Skeletal muscle satellite cell (primary cell): ENCODE data around the gene DAB2.

Source experiments
- H3K27me3 ChIP-seq: 2 replicates; pipeline ENCODE4 v1.7.0; 2013; ENCODE audit warnings: low read length; ENCODE audit not compliant: control insufficient read depth, insufficient read depth
- H3K36me3 ChIP-seq: 2 replicates; pipeline ENCODE4 v1.7.0; 2013; ENCODE audit warnings: mild to moderate bottlenecking, control low read depth, low read length; ENCODE audit not compliant: insufficient read depth
- H3K4me1 ChIP-seq: 2 replicates; pipeline ENCODE4 v1.7.0; 2013; ENCODE audit warnings: low read length; ENCODE audit not compliant: control insufficient read depth, insufficient read depth
- H3K4me2 ChIP-seq: 2 replicates; pipeline ENCODE4 v1.7.0; 2013; ENCODE audit warnings: mild to moderate bottlenecking, low read length
- H3K4me3 ChIP-seq: 2 replicates; pipeline ENCODE4 v1.7.0; 2013; ENCODE audit warnings: low read length
- H3K9ac ChIP-seq: 2 replicates; pipeline ENCODE4 v1.7.0; 2013; ENCODE audit warnings: mild to moderate bottlenecking, low read depth, low read length, moderate library complexity
- H3K9me3 ChIP-seq: replicated peaks from 2 replicates; pipeline ENCODE4 v1.7.0; 2013; ENCODE audit warnings: mild to moderate bottlenecking, control low read depth, low read length

DAB2 gene

DNA sequence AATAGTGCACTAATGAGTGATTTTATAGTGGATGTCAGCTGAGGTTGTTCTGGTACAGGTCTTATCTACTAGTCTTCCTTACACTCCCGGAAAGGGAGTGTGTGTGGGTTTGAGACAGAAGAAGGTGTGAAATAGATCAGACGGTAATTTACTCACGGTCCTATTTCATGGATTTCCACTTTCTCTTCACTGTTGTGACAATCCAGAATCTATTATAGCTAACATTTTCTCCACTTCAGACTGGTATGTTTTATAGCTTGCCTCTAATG lies 53.5 kb downstream of the DAB2 start:
- no peak overlapping the region for H3K4me2 ChIP-seq
- no peaks in the 10 kb centered on the region for H3K9me3 ChIP-seq
- peaks cover 57% of the 10 kb centered on the region for H3K36me3 ChIP-seq
- H3K27me3 ChIP-seq, result no peaks in the 10 kb centered on the region
- no peak overlapping the region for H3K9ac ChIP-seq
- no peaks in the 10 kb centered on the region for H3K4me1 ChIP-seq
- H3K4me3 ChIP-seq, result no peak overlapping the region

DNA sequence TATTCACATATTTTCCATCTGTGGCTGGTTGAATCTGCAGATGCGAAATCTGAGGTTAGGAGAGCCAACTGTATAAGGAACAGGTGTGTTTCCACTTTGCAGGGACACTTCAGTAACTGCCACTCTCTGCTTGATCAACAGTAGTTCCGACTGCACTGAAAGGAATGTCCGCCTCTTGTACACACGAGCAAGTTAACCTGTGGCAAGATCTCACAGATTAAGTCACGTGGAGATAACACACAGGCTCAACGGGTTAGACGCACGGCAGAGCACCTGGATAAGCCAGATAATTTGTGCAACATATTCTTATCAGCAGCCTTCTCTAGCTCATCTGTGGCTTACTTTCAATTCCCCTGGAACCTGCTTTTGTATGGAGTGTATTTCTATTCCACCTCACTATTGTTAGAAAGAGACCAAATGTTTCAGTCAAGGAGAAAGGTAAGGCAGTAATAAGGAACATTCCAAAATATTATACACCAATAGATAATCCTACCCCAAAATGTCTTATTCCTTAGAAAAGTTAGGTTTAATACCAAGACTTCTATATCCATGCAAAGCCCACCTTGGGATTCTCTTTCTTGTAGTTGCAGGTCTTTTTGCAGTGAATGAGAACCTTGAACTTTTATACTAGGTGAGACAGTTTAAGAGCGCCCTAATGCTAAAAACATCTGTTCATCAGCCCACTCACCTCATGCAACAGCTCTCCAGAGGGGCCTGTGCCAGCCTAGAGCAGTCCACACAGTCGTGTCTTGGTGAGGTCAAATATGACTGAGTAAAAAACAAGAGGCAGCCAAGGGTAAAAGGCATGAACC lies 54.0 kb downstream of the DAB2 start:
- Histone ChIP-seq H3K9me3 (no peaks in the 10 kb centered on the region), H3K4me3 (no peak overlapping the region), H3K9ac (no peak overlapping the region), H3K36me3 (peaks cover 53% of the 10 kb centered on the region), H3K4me2 (no peak overlapping the region), H3K4me1 (no peaks in the 10 kb centered on the region), H3K27me3 (no peaks in the 10 kb centered on the region)

DNA sequence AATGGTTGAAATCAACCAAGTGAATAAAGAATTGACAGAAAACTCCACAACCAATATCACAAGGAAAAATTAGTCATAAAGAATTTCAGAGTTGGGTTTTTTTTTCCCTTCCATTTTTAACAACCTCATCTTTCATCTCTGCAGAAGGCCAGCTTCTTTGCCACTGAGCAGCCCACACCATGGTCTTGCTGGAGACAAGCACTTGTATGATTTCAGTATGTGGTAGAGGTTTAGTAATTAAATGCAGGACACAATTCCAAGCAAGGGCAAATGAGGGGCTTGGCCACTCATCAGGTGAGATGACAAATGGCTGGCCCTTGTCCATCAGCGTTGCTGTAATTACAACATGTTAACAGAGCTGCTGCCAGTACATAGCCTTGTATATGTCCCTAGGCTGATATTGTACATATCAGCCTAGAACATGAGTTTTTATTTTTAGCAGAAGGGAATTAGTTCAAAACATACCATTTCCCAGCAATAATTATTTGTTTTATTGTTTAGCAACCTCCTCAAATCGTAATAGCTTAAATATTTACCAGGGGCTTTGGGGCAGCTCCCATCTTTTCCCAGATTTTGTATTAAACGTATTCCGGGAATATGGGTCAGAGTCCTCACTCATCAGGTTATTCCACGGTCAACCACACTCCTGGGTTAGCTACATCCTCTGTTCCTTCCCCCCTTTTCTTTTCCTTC lies 55.5 kb downstream of the DAB2 start:
- no peaks in the 10 kb centered on the region for H3K9me3 ChIP-seq
- H3K4me3 ChIP-seq, result no peak overlapping the region
- no peak overlapping the region for H3K4me2 ChIP-seq
- H3K36me3 ChIP-seq, result peaks cover 39% of the 10 kb centered on the region
- H3K27me3 ChIP-seq, result no peaks in the 10 kb centered on the region
- H3K4me1 ChIP-seq, result no peaks in the 10 kb centered on the region
- no peak overlapping the region for H3K9ac ChIP-seq

DNA sequence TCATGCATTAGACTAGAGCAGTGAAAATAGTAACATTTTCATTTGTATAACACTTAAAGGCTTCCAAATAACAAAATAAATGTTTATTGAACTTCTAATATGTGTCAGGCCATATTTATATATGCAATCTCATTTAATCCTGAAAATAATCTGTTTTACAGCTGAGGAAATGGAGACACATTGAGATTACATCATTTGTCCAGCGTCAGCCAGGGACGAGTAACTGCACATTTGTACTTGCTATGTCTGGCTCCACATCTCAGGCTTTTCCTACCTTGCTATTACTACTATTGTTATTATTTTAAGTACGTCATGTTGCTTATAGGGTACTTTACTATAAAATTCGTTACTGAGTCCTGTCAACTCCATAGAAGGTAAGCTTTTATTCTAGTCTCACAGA lies 56.7 kb downstream of the DAB2 start:
- Histone ChIP-seq H3K4me2 (no peak overlapping the region), H3K9me3 (no peaks in the 10 kb centered on the region), H3K4me1 (no peaks in the 10 kb centered on the region), H3K9ac (no peak overlapping the region), H3K4me3 (no peak overlapping the region), H3K36me3 (peaks cover 27% of the 10 kb centered on the region), H3K27me3 (no peaks in the 10 kb centered on the region)

DNA sequence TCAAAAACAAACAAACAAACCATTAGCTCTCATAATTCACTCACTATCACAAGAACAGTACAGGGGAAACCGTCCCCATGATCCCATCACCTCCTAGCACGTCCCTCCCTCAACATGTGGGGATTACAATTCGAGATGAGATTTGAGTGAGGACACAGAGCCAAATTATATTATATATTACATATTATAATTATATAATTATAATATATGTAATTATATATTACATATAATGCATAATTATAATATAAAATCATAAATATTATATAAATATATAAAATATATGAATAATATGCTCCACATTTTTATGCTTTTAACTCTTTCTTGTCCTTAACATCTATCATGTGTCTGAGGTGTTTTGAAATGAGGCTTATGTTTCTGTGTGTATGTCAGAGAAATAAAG lies 57.1 kb downstream of the DAB2 start:
- Histone ChIP-seq H3K27me3 (no peaks in the 10 kb centered on the region), H3K36me3 (peaks cover 23% of the 10 kb centered on the region), H3K9ac (no peak overlapping the region), H3K4me2 (no peak overlapping the region), H3K4me3 (no peak overlapping the region), H3K9me3 (no peaks in the 10 kb centered on the region), H3K4me1 (no peaks in the 10 kb centered on the region)

DNA sequence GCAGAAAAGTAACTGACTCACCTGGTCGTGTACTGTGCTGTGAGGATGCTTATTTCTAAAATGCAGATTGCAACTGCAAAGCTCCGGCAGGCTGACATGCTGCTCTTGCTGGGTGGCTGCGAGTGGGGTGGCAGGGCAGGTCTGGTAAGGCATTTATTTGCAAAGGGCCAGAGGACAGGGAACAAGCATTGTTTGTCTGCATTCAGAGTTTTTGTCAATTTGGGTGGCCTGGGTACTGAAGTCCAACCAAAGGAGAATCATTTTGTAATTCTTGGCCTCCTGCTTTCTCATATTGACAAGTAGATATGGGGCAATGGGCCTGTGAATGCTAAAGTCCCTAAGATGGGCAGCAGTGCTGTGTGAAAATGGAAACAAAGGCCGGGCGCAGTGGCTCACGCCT lies 60.4 kb downstream of the DAB2 start, which contains the start of gene C9:
TSS of gene C9 (minus strand) at position 129 of the 400 bp plus-strand sequence. CDS start at position 98, 31 bp downstream.
- Histone ChIP-seq H3K4me3 (no peak within 1 kb of the TSS), H3K4me1 (peaks cover 8% of the 10 kb centered on the region), H3K9ac (no peak within 1 kb of the TSS), H3K36me3 (no peaks in the 10 kb centered on the region), H3K9me3 (no peaks in the 10 kb centered on the region), H3K27me3 (no peaks in the 10 kb centered on the region), H3K4me2 (no peak within 1 kb of the TSS)

DNA sequence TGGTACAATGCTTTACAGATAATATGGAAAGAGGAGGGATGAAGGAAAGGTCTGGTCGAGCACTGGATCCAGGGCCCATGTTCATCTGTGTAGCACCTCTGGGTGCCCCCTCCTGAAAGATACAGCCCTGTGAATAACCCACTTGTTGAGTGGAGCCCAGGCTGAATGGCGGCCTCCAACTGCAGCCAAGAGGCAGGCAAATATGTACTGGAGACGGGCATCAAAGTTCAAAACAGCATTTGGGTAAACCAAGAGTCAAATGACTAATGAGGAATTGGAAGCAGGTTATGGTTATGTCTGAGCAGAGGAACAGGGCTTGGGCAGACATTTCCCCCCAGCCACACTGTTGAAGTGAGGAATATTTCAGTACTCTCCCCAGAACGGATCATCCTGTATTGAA lies 61.6 kb downstream of the DAB2 start:
- Histone ChIP-seq H3K9me3 (no peaks in the 10 kb centered on the region), H3K9ac (no peak overlapping the region), H3K4me3 (no peak overlapping the region), H3K4me2 (no peak overlapping the region), H3K4me1 (peaks cover 8% of the 10 kb centered on the region), H3K36me3 (no peaks in the 10 kb centered on the region), H3K27me3 (no peaks in the 10 kb centered on the region)

DNA sequence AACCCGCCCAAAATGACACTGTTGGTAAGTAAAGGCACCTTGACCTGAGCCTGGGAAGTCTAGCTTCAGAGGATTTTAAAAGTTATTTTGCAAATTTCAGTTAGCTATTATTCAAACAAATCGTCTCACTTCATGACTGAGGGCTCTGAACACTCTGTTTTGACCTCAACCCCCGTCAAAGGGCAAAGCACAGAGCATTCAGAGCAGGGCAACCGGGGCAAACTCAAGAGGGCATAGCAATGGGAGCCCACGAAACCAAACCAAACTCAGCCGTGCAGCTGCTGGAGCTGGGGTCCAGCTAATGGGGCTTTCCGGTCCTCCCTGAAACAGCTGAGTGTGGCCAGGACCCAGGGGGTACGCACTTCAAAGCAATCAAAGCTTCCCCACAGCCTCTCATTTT lies 62.1 kb downstream of the DAB2 start:
- no peaks in the 10 kb centered on the region for H3K9me3 ChIP-seq
- no peaks in the 10 kb centered on the region for H3K36me3 ChIP-seq
- H3K4me1 ChIP-seq, result peaks cover 8% of the 10 kb centered on the region
- H3K27me3 ChIP-seq, result no peaks in the 10 kb centered on the region
- no peak overlapping the region for H3K4me3 ChIP-seq
- no peak overlapping the region for H3K4me2 ChIP-seq
- no peak overlapping the region for H3K9ac ChIP-seq

DNA sequence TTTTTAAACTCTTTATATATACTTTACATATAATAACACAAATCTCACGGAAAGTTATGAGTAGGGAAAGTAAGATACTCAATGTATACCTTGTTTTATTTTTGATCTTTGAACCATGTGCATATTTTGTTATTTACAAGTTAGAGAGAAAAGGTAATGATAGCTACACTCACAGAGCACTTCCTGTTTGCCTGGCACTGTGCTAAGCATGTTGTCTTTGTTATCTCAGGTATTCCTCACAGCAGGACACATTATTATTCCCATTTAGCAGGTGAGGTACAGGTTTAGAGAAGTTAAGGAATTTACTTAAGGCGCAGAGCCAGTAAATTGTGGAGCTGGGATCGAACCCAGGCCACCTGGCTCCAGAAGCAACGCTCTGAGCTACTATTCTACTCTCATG lies 63.5 kb downstream of the DAB2 start:
- Histone ChIP-seq H3K4me3 (no peak overlapping the region), H3K36me3 (no peaks in the 10 kb centered on the region), H3K9me3 (no peaks in the 10 kb centered on the region), H3K4me1 (peaks cover 8% of the 10 kb centered on the region), H3K9ac (no peak overlapping the region), H3K27me3 (no peaks in the 10 kb centered on the region), H3K4me2 (no peak overlapping the region)

DNA sequence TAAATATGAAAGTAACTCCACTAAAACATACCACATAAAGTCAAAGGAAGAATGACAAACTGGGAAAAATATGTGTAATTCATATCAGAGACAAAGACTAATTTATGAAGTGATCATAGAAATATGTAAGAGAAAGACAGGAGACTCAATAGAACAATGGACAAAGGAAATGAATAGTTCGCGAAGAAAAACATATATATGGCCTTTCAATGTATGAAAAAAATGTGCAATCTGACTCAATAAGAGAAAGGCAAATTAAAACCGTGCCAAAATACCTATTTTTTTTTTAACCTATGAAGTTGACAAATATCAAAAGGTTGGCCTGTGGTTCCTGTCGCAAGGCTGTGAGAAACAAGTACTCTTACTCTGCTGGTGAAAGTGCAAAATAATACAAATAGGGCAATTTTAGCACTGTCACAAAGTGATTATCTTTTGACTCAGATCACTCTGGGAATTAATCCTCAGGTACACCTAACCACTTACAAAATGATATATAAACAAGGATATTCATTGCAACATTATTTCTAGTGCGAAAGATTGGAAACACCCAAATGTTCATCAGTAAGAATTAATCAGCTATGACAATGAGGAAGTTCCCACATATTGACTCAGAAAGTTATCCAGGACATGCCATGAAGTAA lies 64.2 kb downstream of the DAB2 start:
- no peaks in the 10 kb centered on the region for H3K36me3 ChIP-seq
- peaks cover 8% of the 10 kb centered on the region for H3K4me1 ChIP-seq
- H3K9ac ChIP-seq, result no peak overlapping the region
- H3K4me3 ChIP-seq, result no peak overlapping the region
- no peak overlapping the region for H3K4me2 ChIP-seq
- H3K9me3 ChIP-seq, result no peaks in the 10 kb centered on the region
- no peaks in the 10 kb centered on the region for H3K27me3 ChIP-seq

DNA sequence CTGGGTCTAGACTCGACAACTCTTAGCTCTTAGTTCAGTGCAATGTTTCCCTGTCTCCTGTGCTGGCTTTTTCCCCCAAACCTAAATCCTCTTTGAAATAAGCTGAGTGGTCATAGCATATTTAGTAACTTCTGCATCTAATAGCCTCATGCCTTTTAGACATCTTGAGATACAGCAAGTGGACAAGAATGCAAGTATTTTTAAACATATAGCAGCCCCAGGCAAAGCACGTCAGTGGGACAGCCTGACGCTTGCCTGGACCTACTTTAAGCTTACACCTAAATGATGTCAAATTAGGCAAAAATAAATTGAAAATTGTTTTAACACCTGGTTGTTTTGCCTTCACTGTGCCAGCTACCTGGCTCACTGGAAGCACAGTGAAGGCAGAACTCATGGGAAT lies 68.5 kb downstream of the DAB2 start:
- Histone ChIP-seq H3K9ac (no peak overlapping the region), H3K4me1 (peaks cover 8% of the 10 kb centered on the region), H3K9me3 (no peaks in the 10 kb centered on the region), H3K4me3 (no peak overlapping the region), H3K4me2 (no peak overlapping the region), H3K36me3 (no peaks in the 10 kb centered on the region), H3K27me3 (no peaks in the 10 kb centered on the region)
